ENCODE results near the gene SMTN.

DNA sequence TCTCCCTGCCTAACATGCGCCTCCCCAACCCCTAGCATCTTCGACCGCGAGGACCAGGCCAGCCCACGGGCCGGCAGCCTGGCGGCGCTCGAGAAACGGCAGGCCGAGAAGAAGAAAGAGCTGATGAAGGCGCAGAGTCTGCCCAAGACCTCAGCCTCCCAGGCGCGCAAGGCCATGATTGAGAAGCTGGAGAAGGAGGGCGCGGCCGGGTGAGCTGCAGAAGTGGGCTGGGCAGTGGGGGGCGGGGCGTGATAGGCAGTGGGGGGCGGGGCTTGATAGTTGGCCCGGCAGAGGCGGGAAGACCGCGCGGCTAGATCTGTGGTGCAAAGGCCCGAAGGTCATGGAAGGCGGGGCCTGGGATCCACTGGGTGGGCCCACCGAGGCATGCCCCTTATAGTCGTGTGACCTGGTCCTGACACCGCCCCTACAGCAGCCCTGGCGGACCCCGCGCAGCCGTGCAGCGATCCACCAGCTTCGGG lies 17.6 kb downstream of the SMTN start:
- TF ChIP-seq, protein P1, sequence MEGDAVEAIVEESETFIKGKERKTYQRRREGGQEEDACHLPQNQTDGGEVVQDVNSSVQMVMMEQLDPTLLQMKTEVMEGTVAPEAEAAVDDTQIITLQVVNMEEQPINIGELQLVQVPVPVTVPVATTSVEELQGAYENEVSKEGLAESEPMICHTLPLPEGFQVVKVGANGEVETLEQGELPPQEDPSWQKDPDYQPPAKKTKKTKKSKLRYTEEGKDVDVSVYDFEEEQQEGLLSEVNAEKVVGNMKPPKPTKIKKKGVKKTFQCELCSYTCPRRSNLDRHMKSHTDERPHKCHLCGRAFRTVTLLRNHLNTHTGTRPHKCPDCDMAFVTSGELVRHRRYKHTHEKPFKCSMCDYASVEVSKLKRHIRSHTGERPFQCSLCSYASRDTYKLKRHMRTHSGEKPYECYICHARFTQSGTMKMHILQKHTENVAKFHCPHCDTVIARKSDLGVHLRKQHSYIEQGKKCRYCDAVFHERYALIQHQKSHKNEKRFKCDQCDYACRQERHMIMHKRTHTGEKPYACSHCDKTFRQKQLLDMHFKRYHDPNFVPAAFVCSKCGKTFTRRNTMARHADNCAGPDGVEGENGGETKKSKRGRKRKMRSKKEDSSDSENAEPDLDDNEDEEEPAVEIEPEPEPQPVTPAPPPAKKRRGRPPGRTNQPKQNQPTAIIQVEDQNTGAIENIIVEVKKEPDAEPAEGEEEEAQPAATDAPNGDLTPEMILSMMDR (IDR thresholded peaks at IDR 0.05), result no peak
- no peak for TF ChIP-seq POLR2A (IDR thresholded peaks at IDR 0.05)

All from suprapubic skin (tissue), 3 donors.